Measurements from ENCODE around the gene APH1B.

DNA sequence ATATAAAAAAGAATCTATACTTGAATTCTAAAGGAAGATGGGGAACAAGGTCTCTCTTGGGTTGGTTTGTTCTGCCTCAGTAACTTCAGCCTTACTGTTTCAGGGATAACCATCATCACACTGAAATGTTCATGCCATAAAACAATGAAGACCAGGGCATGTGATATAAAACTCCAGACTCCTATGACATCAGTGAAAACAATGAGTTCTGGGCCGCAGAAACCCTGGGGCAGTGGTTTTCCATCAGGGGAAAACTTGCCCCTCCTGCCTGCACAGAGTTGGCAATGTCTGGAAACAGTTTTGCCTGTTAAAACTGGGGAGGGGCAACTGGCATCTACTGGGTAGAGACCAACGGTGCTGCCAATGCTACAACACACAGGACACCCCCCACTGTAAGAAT lies 57.4 kb downstream of the APH1B start:
- TF ChIP-seq, protein P1, sequence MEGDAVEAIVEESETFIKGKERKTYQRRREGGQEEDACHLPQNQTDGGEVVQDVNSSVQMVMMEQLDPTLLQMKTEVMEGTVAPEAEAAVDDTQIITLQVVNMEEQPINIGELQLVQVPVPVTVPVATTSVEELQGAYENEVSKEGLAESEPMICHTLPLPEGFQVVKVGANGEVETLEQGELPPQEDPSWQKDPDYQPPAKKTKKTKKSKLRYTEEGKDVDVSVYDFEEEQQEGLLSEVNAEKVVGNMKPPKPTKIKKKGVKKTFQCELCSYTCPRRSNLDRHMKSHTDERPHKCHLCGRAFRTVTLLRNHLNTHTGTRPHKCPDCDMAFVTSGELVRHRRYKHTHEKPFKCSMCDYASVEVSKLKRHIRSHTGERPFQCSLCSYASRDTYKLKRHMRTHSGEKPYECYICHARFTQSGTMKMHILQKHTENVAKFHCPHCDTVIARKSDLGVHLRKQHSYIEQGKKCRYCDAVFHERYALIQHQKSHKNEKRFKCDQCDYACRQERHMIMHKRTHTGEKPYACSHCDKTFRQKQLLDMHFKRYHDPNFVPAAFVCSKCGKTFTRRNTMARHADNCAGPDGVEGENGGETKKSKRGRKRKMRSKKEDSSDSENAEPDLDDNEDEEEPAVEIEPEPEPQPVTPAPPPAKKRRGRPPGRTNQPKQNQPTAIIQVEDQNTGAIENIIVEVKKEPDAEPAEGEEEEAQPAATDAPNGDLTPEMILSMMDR (IDR thresholded peaks at IDR 0.05) = no peak
- TF ChIP-seq POLR2AphosphoS5 (IDR thresholded peaks at IDR 0.05; ENCODE audit: insufficient read depth in 1 of 2, low read depth in 1 of 2) (no peak), POLR2A (IDR thresholded peaks at IDR 0.05) (no peak)
